Dedifferentiated amniotic fluid mesenchymal stem cell (primary cell): ENCODE data around the gene PARP15.
"Not testable (repeated sequence)": the region's sequence is repeated elsewhere in the genome, so short reads cannot be mapped to it uniquely, and the experiment has no call there.

ENCODE experiments used
- DNase-seq: peaks from one replicate; pipeline ENCODE4 v3.0.0-alpha.2; 2016; ENCODE audit errors: extremely low spot score

Gene PARP15

GRCh38 chr3:122668930-122669730 lies 91.7 kb downstream of the PARP15 start:
- no peak for DNase-seq

- no peak for DNase-seq
Observed at GRCh38 chr3:122671553-122671952, 94.1 kb downstream of the PARP15 start.

GRCh38 chr3:122674339-122674738 lies 96.9 kb downstream of the PARP15 start:
- DNase-seq = no peak

GRCh38 chr3:122676759-122677158 lies 99.3 kb downstream of the PARP15 start:
- DNase-seq = peak; percentile 35

- no peak for DNase-seq
Observed at GRCh38 chr3:122677216-122677615, 99.8 kb downstream of the PARP15 start.

- DNase-seq = no peak
Observed at GRCh38 chr3:122678506-122678905, 101.1 kb downstream of the PARP15 start.

GRCh38 chr3:122679085-122679881 lies 101.8 kb downstream of the PARP15 start:
- DNase-seq = peak; percentile 72

GRCh38 chr3:122679882-122680474 lies 102.5 kb downstream of the PARP15 start:
- DNase-seq = no peak

- peak; percentile 75 for DNase-seq
Observed at GRCh38 chr3:122680475-122681283, 103.2 kb downstream of the PARP15 start, which contains the start of gene PARP14. Gene PARP14, plus strand, starts transcription at chr3:122680839. Its CDS starts 45 bp downstream, at chr3:122680884.

GRCh38 chr3:122681284-122681973 lies 104.0 kb downstream of the PARP15 start:
- no peak for DNase-seq

- no peak for DNase-seq
Observed at GRCh38 chr3:122681974-122682409, 104.5 kb downstream of the PARP15 start.

GRCh38 chr3:122682778-122683411 lies 105.4 kb downstream of the PARP15 start:
- not testable (repeated sequence) for DNase-seq

- no peak for DNase-seq
Observed at GRCh38 chr3:122687298-122687697, 109.8 kb downstream of the PARP15 start.
